Calu3 (cell line): Measurements from ENCODE around the gene TMEM106B. TPM values are rescaled to one million over a fixed set of nuclear protein-coding genes. Genes with fewer than 3 reads are reported as not detected.

ENCODE experiments used
- BruUV-seq: library from RNA; stranded (reverse); fragments of 400-500 nt; replicated peaks from 2 replicates; lab custom pipeline; 2021; lab: Mats Ljungman, UMichigan
- CTCF ChIA-PET: fragments of 300-600 bp; sonication (Branson Sonifier 250); formaldehyde crosslinking; loops from one replicate; lab custom pipeline; 2022; ENCODE audit warnings: antibody characterized with exemption; lab: Charles Lee
- DNase-seq: peaks from one replicate; pipeline ENCODE4 v3.0.0; 2022
- H3K27ac Mint-ChIP-seq: one replicate; pipeline ENCODE4 v1.8.0; 2022; ENCODE audit warnings: mixed read lengths; ENCODE audit not compliant: unreplicated experiment
- H3K27me3 Mint-ChIP-seq: one replicate; pipeline ENCODE4 v1.8.0; 2022; ENCODE audit warnings: mixed read lengths; ENCODE audit not compliant: unreplicated experiment
- H3K36me3 Mint-ChIP-seq: one replicate; pipeline ENCODE4 v1.8.0; 2022; ENCODE audit warnings: mild to moderate bottlenecking, moderate library complexity, mixed read lengths; ENCODE audit not compliant: insufficient read depth, unreplicated experiment
- H3K4me1 Mint-ChIP-seq: one replicate; pipeline ENCODE4 v1.8.0; 2022; ENCODE audit warnings: mild to moderate bottlenecking, low read depth, mixed read lengths; ENCODE audit not compliant: unreplicated experiment
- H3K4me3 Mint-ChIP-seq: one replicate; pipeline ENCODE4 v1.8.0; 2022; ENCODE audit warnings: mild to moderate bottlenecking, low read depth, moderate library complexity, mixed read lengths; ENCODE audit not compliant: unreplicated experiment
- H3K9me3 Mint-ChIP-seq: one replicate; pipeline ENCODE4 v1.8.0; 2022; ENCODE audit warnings: low read depth, mixed read lengths; ENCODE audit not compliant: unreplicated experiment
- intact Hi-C: fragments of 100-400 bp; cut with micrococcal nuclease; formaldehyde crosslinking; loops from one replicate; pipeline ENCODE4 v1.10.0; 2022; ENCODE audit not compliant: unreplicated experiment
- total RNA-seq: library from RNA; stranded (reverse); gene quantifications from 2 replicates; pipeline ENCODE4 v1.2.3, GENCODE V29; 2022
- TF ChIP-seq, protein P1 (sequence below): fragments of 200-600 bp; IDR thresholded peaks from one replicate; pipeline ENCODE4 v1.8.0; 2022; ENCODE audit warnings: antibody characterized with exemption; ENCODE audit not compliant: unreplicated experiment

The TMEM106B gene
- total RNA-seq, 1 experiment from 2014 or later = 76.7 TPM

- TF ChIP-seq, protein P1, sequence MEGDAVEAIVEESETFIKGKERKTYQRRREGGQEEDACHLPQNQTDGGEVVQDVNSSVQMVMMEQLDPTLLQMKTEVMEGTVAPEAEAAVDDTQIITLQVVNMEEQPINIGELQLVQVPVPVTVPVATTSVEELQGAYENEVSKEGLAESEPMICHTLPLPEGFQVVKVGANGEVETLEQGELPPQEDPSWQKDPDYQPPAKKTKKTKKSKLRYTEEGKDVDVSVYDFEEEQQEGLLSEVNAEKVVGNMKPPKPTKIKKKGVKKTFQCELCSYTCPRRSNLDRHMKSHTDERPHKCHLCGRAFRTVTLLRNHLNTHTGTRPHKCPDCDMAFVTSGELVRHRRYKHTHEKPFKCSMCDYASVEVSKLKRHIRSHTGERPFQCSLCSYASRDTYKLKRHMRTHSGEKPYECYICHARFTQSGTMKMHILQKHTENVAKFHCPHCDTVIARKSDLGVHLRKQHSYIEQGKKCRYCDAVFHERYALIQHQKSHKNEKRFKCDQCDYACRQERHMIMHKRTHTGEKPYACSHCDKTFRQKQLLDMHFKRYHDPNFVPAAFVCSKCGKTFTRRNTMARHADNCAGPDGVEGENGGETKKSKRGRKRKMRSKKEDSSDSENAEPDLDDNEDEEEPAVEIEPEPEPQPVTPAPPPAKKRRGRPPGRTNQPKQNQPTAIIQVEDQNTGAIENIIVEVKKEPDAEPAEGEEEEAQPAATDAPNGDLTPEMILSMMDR = no peak
- no TSS peak for BruUV-seq
- CTCF ChIA-PET = interaction anchor here (0.6 kb wide), 1 partner anchor 172 kb away, joined by 7 read pairs; no protein-coding TSS in a partner anchor
- no peak for DNase-seq
- no peak overlapping the region for H3K4me3 Mint-ChIP-seq
- peaks cover 9% of the 10 kb centered on the region for H3K36me3 Mint-ChIP-seq
- H3K4me1 Mint-ChIP-seq = no peaks in the 10 kb centered on the region
- H3K27ac Mint-ChIP-seq = no peak overlapping the region
- intact Hi-C loops = loop anchor here (10.0 kb wide), 1 partner anchor 259 kb away; no protein-coding TSS in a partner anchor
- no peaks in the 10 kb centered on the region for H3K9me3 Mint-ChIP-seq
- H3K27me3 Mint-ChIP-seq = no peaks in the 10 kb centered on the region
Measured at GRCh38 chr7:12235970-12236369, 24.9 kb downstream of the TMEM106B start.

DNA sequence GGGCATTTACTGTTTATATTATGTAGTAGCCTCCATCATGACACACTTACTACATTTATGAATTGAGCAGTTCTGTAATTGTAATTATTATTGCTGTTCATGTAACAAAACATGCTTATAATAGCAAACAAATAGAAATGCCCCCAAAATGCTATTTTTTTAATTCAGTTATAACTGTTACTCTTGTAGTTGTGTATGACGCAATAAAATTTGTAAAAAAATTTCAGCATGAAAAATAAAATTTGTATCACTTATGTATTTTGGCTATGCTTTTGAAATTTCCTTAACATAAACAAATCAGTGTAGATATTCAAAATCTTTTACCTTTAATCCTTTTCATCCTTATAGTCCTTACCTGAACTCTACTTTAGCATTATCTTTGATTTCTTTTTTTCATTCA, 25.9 kb downstream of the TMEM106B start:
- no TSS peak for BruUV-seq
- CTCF ChIA-PET = no interaction called here

DNA sequence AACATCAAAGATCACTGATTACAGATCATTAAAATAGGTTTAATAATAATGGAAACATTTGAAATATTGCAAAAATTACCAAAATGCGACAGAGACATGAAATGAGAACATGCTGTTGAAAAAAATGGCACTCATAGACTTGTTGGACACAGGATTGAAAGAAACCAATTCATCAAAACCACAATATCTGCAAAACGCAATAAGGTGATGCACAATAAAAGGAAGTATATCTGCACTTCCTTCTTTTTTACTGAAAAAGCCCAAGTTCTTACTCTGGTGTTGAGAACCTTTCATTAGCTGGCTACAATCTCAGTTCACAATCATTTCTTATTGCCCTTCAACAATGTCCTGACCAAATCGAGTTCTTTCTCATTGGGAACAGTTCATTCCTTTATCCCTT, 28.7 kb downstream of the TMEM106B start:
- TF ChIP-seq, protein P1 = no peak
- Mint-ChIP-seq H3K9me3 (no peaks in the 10 kb centered on the region), H3K27ac (no peak overlapping the region), H3K27me3 (no peaks in the 10 kb centered on the region), H3K4me3 (no peak overlapping the region), H3K4me1 (no peaks in the 10 kb centered on the region), H3K36me3 (no peaks in the 10 kb centered on the region)
- BruUV-seq = no TSS peak
- intact Hi-C loops = loop anchor here (5.0 to 10.0 kb wide), 4 partner anchors 128 to 815 kb away; no protein-coding TSS in a partner anchor
- CTCF ChIA-PET = no interaction called here
- DNase-seq = no peak

More for the DNA sequence above, 25.9 kb downstream of the TMEM106B start:
- no peak overlapping the region for H3K4me3 Mint-ChIP-seq
- no peaks in the 10 kb centered on the region for H3K9me3 Mint-ChIP-seq
- TF ChIP-seq, protein P1 = no peak
- H3K27me3 Mint-ChIP-seq = no peaks in the 10 kb centered on the region
- no peaks in the 10 kb centered on the region for H3K4me1 Mint-ChIP-seq
- H3K27ac Mint-ChIP-seq = peak overlapping the region; percentile 22
- intact Hi-C loops = loop anchor here (10.0 kb wide), 1 partner anchor 258 kb away; no protein-coding TSS in a partner anchor
- peaks cover 9% of the 10 kb centered on the region for H3K36me3 Mint-ChIP-seq
- DNase-seq = no peak

GRCh38 chr7:12244129-12244528, 33.0 kb downstream of the TMEM106B start:
- H3K27me3 Mint-ChIP-seq = no peaks in the 10 kb centered on the region
- TF ChIP-seq, protein P1 = peak; percentile 71
- no peak overlapping the region for H3K4me3 Mint-ChIP-seq
- no peak overlapping the region for H3K27ac Mint-ChIP-seq
- no peaks in the 10 kb centered on the region for H3K4me1 Mint-ChIP-seq
- peak; percentile 70 for DNase-seq
- no TSS peak for BruUV-seq
- intact Hi-C loops = loop anchor here (1.0 to 10.0 kb wide), 5 partner anchors 77 to 819 kb away; no protein-coding TSS in a partner anchor
- CTCF ChIA-PET = interaction anchor here (0.7 to 1.2 kb wide), 11 partner anchors 14 to 246 kb away, joined by 3 to 7 read pairs (median 4); no protein-coding TSS in a partner anchor
- no peaks in the 10 kb centered on the region for H3K36me3 Mint-ChIP-seq
- no peaks in the 10 kb centered on the region for H3K9me3 Mint-ChIP-seq
